Stimulated activated CD8-positive, alpha-beta memory T cell treated with anti-CD3 and anti-CD28 coated beads, Interleukin-15, amount 100 ng/mL, for 24 hours (primary cell): Measurements from ENCODE around the gene MYO1B.
"Not testable (repeated sequence)": the region's sequence is repeated elsewhere in the genome, so short reads cannot be mapped to it uniquely, and the experiment has no call there.

Experiments
- DNase-seq: peaks from one replicate; pipeline ENCODE4 v3.0.0-alpha.2; 2020; ENCODE audit warnings: low read depth

Gene MYO1B

DNA sequence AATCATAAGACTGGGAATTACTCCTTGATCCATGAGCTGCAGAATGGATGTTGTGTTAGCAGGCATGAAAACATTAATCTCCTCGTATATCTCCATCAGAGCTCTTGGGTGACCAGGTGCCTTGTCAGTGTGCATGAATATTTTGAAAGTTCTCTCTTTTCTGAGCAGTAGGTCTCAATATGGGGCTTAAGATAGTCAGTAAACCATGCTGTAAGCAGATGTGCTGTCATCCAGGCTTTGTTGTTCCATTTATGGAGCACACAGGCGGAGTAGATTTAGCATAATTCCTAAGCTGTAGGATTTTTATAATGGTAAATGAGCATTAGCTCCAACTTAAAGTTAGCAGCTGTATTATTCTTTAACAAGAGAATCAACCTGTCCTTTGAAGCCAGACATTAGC, 160.3 kb downstream of the MYO1B start:
- no peak for DNase-seq

- DNase-seq: no peak
These were observed 165.6 kb downstream of the MYO1B start for GRCh38 chr2:191410646-191411436.

- no peak for DNase-seq
These were observed 166.3 kb downstream of the MYO1B start for GRCh38 chr2:191411472-191411871.

- DNase-seq: no peak
These were observed 167.1 kb downstream of the MYO1B start for GRCh38 chr2:191412353-191412752.

DNA sequence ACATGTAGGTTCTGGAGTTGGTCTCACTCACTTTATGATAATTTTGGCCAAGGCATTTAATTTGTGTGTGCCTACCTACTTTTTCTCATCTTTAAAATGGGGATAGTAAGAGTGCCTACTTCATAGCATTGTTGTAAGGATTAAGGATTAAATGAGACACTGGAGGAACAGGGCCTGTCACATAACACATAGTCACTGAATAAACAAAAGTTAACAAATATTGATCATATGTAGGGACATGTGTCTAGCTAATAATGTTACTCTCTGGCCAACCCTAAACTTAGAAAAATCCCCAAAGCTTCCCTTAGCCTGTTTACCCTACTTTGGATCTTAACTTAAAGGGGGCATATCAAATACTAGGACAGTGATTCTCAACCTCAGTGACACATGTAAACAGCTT, 169.9 kb downstream of the MYO1B start:
- no peak for DNase-seq

- DNase-seq: no peak
These were observed 170.7 kb downstream of the MYO1B start for GRCh38 chr2:191415858-191416257.

DNA sequence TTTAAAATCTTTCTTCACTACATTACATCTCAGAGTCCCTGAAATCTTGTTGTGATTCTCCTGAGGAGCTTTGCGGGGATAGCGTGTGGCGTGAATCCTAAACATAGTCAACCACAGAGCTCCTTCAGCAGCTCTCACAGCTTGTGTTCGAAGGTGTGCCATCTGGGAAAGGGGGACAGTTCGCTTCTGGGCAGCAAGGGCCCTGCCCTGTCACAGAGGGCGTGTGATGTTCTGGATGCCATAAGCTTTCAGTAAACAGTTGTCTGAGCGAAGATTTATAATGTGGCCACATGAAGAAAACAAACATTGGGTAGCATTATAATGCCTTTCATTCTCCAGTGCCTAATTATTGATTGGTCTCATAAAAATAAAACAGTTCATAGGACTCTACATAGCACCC, 172.5 kb downstream of the MYO1B start:
- DNase-seq: no peak

- DNase-seq: no peak
These were observed 176.7 kb downstream of the MYO1B start for GRCh38 chr2:191421950-191422349.

- DNase-seq: no peak
These were observed 181.8 kb downstream of the MYO1B start for GRCh38 chr2:191427031-191427430.

DNA sequence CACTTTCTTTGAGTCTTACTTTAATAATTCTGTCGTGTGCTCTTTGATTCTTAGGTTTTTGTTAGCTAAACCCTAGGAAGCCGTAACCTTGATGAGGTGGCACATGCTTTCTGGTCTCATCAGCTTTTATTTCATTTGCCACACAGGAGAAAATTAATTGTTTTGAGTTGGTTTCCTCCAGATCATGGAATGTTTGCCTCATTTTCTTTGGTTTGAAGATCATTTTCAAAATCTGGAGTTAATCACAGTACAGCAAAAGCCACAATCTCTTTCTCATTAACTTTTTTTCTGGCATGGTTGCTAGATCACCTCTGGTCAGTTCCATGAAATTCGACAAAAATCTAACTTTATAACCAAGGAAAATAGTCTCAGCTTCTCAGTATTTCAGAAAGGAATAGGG, 182.9 kb downstream of the MYO1B start:
- no peak for DNase-seq

DNA sequence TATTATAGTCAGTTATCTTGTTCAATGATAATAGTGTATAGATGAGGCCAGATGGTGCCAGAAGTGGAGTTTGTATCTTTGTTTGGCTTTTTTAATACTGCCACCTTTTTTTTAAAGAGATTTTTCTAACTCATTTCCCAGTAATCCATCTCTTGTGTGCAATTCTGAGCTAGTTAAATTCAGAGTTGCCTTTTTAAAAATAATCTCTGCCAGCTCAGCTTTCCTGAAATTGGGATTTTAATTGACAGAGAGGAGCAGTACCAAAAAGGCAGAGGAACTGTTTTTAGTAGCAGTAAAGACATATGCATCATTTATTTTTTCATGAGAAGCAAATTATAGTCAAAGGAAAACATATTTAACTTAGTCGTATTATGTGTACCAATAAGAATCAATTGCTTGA, 185.3 kb downstream of the MYO1B start:
- DNase-seq: no peak

GRCh38 chr2:191432121-191432520, 186.9 kb downstream of the MYO1B start:
- no peak for DNase-seq

- no peak for DNase-seq
These were observed 188.9 kb downstream of the MYO1B start for GRCh38 chr2:191434072-191434471.

- no peak for DNase-seq
These were observed 189.9 kb downstream of the MYO1B start for GRCh38 chr2:191435141-191435540.

DNA sequence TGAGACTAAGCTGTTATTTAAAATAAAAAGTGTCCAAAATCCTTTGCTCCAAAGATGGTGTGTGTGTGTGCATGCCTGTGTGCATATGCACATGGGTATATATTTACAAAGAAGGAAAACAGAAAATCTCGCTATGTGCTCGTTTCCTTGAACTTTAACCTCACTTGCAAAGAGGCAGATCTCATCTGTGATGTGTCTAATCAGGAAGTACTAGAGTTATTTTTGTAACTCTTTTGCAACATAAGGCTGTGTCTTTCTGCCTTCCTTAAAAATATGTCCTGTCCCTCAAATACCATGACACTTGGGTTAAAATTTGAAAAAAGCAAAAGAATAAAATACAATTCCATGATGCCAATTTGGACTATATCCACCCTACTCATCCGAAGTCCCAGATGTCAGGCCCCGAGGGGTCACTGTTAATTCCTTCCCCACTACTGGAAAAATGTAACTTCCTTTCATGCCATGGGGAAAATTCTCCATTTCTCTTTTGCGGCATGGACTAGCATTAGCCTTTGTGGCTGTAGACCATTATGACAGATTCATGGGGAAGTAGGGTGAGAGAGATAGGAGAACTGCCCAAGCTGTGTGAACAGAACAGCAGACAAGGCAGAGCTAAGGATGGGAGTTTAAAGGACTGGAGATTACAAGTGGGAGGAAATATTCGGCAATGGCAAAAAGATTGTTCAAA, 191.3 kb downstream of the MYO1B start:
- DNase-seq: no peak

GRCh38 chr2:191439481-191439880, 194.3 kb downstream of the MYO1B start:
- no peak for DNase-seq

DNA sequence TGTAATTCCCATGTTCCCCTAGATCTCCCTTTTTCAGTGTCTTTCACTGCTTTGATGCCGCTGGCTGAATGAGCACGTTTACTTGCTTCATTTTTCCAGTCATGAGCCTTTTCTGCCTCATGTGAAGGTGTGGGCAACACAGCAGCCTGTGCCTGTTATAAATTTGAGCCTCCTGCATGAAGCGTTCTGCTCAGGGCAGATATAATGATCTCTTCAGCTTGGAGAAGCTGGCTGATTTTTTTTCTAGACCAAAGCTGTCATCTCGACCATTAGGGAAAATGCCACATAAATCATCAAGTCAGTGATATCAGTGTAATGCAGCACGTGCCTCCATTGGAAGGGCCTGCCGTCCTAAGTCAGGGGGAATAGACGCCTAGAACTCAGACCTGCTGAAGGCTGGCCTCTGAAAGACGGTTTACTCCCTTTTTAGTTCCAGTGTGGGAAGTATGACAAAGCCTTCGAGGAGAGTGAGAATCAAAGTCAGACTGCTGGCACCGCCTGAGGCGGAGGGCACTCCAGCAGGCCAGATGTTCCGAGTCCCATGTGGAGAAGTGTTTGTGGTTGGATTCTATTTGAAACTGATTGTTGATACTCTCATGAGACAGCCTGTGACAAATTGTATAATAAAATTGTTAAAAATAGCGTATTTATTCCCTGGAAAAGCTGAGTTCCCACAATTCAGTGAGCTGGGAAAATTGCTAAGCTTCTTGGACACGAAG, 196.5 kb downstream of the MYO1B start:
- DNase-seq: no peak

- no peak for DNase-seq
These were observed 198.2 kb downstream of the MYO1B start for GRCh38 chr2:191443446-191443845.

DNA sequence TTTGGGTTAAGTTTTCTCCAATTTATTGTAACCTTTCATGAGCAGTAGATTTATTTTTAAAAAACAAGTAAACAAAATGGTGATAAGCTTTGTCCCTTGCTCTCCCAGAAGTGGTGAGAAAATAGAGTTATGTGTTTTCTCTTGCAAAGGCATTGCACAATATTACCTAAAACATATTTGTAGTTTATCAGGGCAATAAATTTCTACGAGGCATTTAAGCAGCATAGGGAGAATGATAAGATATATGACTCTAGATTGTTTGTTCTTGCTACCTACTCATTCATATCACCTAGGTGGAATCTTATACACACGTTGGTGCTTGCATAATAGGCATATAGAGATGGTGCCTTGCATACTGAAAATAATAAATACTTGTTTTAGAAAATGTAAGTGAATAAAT, 201.7 kb downstream of the MYO1B start:
- DNase-seq: no peak

DNA sequence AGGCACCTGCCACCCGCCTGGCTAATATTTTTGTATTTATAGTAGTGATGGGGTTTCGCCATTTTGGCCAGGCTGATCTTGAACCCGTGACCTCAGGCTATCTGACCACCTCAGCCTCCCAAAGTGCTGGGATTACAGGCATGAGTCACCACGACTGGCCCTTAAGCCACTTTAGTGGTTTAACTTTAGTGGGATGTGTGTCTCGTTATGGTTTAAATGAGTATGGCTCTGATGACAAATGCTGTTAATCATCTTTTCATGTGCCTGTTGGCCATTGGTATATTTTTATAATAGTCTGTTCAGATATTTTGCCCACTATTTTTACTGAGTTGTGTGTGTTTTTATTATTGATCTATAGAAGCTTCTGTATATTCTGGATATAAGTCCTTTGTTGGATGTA, 205.9 kb downstream of the MYO1B start:
- DNase-seq: no peak

GRCh38 chr2:191452065-191452464, 206.9 kb downstream of the MYO1B start:
- no peak for DNase-seq

GRCh38 chr2:191453761-191454160, 208.6 kb downstream of the MYO1B start:
- DNase-seq: no peak

GRCh38 chr2:191456506-191456905, 211.3 kb downstream of the MYO1B start:
- not testable (repeated sequence) for DNase-seq
